Liver (tissue), 9 donors: ENCODE data around the gene PYHIN1. TPM values are rescaled to one million over a fixed set of nuclear protein-coding genes. Genes with fewer than 3 reads are reported as not detected.

ENCODE experiments used
- DNase-seq: peaks from one replicate; pipeline ENCODE4 v3.0.0-alpha.2; 2017; ENCODE audit warnings: low spot score
- H3K27ac ChIP-seq, 2 donors: one replicate each; pipeline ENCODE4 v1.7.0; 2013; ENCODE audit warnings: inconsistent platforms in 2 of 2, low read length in 2 of 2, control low read depth in 1 of 2, low read depth in 1 of 2, mild to moderate bottlenecking in 1 of 2
- H3K27me3 ChIP-seq, 4 donors: one replicate each; pipeline versions ENCODE4 v1.6.1 to v1.7.0; 2013; ENCODE audit warnings: low read length in 3 of 4, inconsistent platforms in 1 of 4, mild to moderate bottlenecking in 1 of 4, moderate library complexity in 1 of 4; ENCODE audit not compliant: control insufficient read depth in 4 of 4, insufficient read depth in 4 of 4
- H3K36me3 ChIP-seq, 4 donors: one replicate each; pipeline versions ENCODE4 v1.6.1 to v1.7.0; 2013; ENCODE audit warnings: low read length in 3 of 4, mild to moderate bottlenecking in 3 of 4, low read depth in 1 of 4, moderate library complexity in 1 of 4; ENCODE audit not compliant: control insufficient read depth in 4 of 4, insufficient read depth in 3 of 4
- H3K4me1 ChIP-seq, 4 donors: one replicate each; pipeline versions ENCODE4 v1.6.1 to v1.7.0; 2013; ENCODE audit warnings: low read length in 3 of 4, mild to moderate bottlenecking in 3 of 4, moderate library complexity in 1 of 4; ENCODE audit not compliant: control insufficient read depth in 4 of 4, insufficient read depth in 4 of 4
- H3K4me3 ChIP-seq, 3 donors: one replicate each; pipeline versions ENCODE4 v1.6.1 to v1.7.0; 2013; ENCODE audit warnings: low read length in 3 of 3, control low read depth in 1 of 3, low read depth in 1 of 3, mild to moderate bottlenecking in 1 of 3
- H3K9ac ChIP-seq, 2 donors: one replicate each; pipeline ENCODE4 v1.7.0; 2013; ENCODE audit warnings: low read length in 2 of 2, mild to moderate bottlenecking in 2 of 2, moderate library complexity in 2 of 2, control low read depth in 1 of 2, low read depth in 1 of 2
- H3K9me3 ChIP-seq, 4 donors: one replicate each; pipeline versions ENCODE4 v1.6.1 to v1.7.0; 2013; ENCODE audit warnings: low read length in 3 of 4; ENCODE audit not compliant: control insufficient read depth in 4 of 4
- EGR1 ChIP-seq, 2 donors: IDR thresholded peaks; 2 replicates each; pipeline ENCODE4 v1.6.1; 2016 to 2018; ENCODE audit warnings: antibody characterized with exemption in 2 of 2, low read depth in 2 of 2
- FOXA1 ChIP-seq: IDR thresholded peaks from 2 replicates; pipeline ENCODE4 v1.6.1; 2016; ENCODE audit warnings: antibody characterized with exemption
- FOXA2 ChIP-seq: IDR thresholded peaks from 2 replicates; pipeline ENCODE4 v1.6.1; 2016; ENCODE audit warnings: antibody characterized with exemption
- GABPA ChIP-seq, 2 donors: IDR thresholded peaks in 1 of 2; conservative IDR thresholded peaks in 1 of 2; 2 replicates each; pipeline ENCODE4 v1.6.1; 2016; ENCODE audit warnings: antibody characterized with exemption in 2 of 2, mild to moderate bottlenecking in 1 of 2, moderate library complexity in 1 of 2
- HNF4A ChIP-seq, 2 donors: conservative IDR thresholded peaks; 2 replicates each; pipeline ENCODE4 v1.6.1; 2016; ENCODE audit warnings: antibody characterized with exemption in 2 of 2, mild to moderate bottlenecking in 2 of 2
- HNF4G ChIP-seq: IDR thresholded peaks from 2 replicates; pipeline ENCODE4 v1.6.1; 2016; ENCODE audit warnings: antibody characterized with exemption
- JUND ChIP-seq, 2 donors: IDR thresholded peaks; 2 replicates each; pipeline ENCODE4 v1.6.1; 2016; ENCODE audit warnings: antibody characterized with exemption in 2 of 2
- NR2F2 ChIP-seq: IDR thresholded peaks from 2 replicates; pipeline ENCODE4 v1.6.1; 2016; ENCODE audit warnings: antibody characterized with exemption
- RAD21 ChIP-seq, 2 donors: IDR thresholded peaks; 2 replicates each; pipeline ENCODE4 v1.6.1; 2016; ENCODE audit warnings: antibody characterized with exemption in 2 of 2, mild to moderate bottlenecking in 2 of 2
- RXRA ChIP-seq, 2 donors: IDR thresholded peaks; 2 replicates each; pipeline ENCODE4 v1.6.1; 2017 to 2018; ENCODE audit warnings: antibody characterized with exemption in 2 of 2, mild to moderate bottlenecking in 1 of 2
- SP1 ChIP-seq: IDR thresholded peaks from 2 replicates; pipeline ENCODE4 v1.6.1; 2018; ENCODE audit warnings: antibody characterized with exemption, mild to moderate bottlenecking
- YY1 ChIP-seq: IDR thresholded peaks from 2 replicates; pipeline ENCODE4 v1.6.1; 2016; ENCODE audit warnings: antibody characterized with exemption, mild to moderate bottlenecking
- WGBS: extraction: QIAGEN DNeasy Blood & Tissue Kit; methylation state at CpG from one replicate; pipeline ENCODE4 v1.1.7; 2013; 5-methylcytosine and 5-hydroxymethylcytosine counted together
- polyA plus RNA-seq, 2 donors: library from polyadenylated mRNA; stranded (reverse) in 1 of 2; unstranded in 1 of 2; fragments of 200-250 nt in 1 of 2; fragments of >200 nt in 1 of 2; fragmentation: Nextera tagmentation in 1 of 2; extraction: Ambion mirVana in 1 of 2; gene quantifications; one replicate each; pipeline versions ENCODE4 v1.2.1 to v1.2.3, GENCODE V29; 2013 to 2015
- total RNA-seq, 2 donors: library from RNA; depleted of rRNA; stranded (reverse); fragments of >200 nt; gene quantifications; one replicate each; pipeline ENCODE4 v1.2.3, GENCODE V29; 2014
- TF ChIP-seq, protein P1 (sequence below): IDR thresholded peaks from 2 replicates; pipeline ENCODE4 v1.6.1; 2016; ENCODE audit warnings: antibody characterized with exemption
- TF ChIP-seq, protein P2 (sequence below): IDR thresholded peaks from 2 replicates; pipeline ENCODE4 v1.6.1; 2016; ENCODE audit warnings: antibody characterized with exemption
- TF ChIP-seq, protein P3 (sequence below): fragments of 150-350 bp; IDR thresholded peaks from 2 replicates; pipeline ENCODE4 v1.5.1; 2017; ENCODE audit warnings: improper control_type of control experiment, low read depth, low read length; ENCODE audit not compliant: missing input control
- donor health status: healthy.
- donor health status: healthy.
- donor health status: healthy.
- donor health status: healthy.
- donor health status: healthy.

The PYHIN1 gene
- total and polyA plus RNA-seq, 4 donors, result 0.32 to 1.3 (median 0.74) TPM

DNA sequence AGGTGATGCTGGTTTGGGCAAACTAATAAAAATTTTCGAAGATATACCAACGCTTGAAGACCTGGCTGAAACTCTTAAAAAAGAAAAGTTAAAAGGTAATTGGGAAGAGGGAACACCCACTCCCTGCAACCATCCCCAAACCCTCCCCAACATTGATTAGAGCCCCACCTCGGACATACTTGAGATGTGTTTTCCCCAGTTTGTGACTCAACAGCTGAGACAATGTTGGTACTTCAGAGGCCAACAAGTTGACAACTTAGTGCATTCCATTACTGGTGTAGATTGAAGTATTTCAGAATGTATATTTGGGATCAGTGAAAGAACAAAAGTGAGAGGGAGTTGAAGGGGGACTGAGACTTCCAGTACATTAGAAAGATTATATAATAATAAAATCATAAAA lies 83.5 kb downstream of the PYHIN1 start:
- no peak for DNase-seq
- peaks cover 0 to 15% (median 2%) of the 10 kb centered on the region in 4 donors for H3K36me3 ChIP-seq
- H3K9ac ChIP-seq, result no peak overlapping the region
- WGBS, result 72% methylated on average over 3 of the region's 3 CpGs
- no peaks in the 10 kb centered on the region for H3K4me1 ChIP-seq
- no peak overlapping the region for H3K4me3 ChIP-seq
- no peak overlapping the region for H3K27ac ChIP-seq
- H3K27me3 ChIP-seq, result peaks cover 0 to 4% (median 0%) of the 10 kb centered on the region in 4 donors
- H3K9me3 ChIP-seq, result no peaks in the 10 kb centered on the region
- no peak for TF ChIP-seq HNF4G
- no peak for TF ChIP-seq FOXA1
- no peak for TF ChIP-seq HNF4A (conservative IDR thresholded peaks at IDR 0.05)
- TF ChIP-seq, protein P1, sequence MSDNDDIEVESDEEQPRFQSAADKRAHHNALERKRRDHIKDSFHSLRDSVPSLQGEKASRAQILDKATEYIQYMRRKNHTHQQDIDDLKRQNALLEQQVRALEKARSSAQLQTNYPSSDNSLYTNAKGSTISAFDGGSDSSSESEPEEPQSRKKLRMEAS, result no peak
- TF ChIP-seq SP1, result no peak
- TF ChIP-seq GABPA (IDR thresholded peaks at IDR 0.05 in 1 of 2, conservative IDR thresholded peaks at IDR 0.05 in 1 of 2), result no peak
- TF ChIP-seq, protein P2, sequence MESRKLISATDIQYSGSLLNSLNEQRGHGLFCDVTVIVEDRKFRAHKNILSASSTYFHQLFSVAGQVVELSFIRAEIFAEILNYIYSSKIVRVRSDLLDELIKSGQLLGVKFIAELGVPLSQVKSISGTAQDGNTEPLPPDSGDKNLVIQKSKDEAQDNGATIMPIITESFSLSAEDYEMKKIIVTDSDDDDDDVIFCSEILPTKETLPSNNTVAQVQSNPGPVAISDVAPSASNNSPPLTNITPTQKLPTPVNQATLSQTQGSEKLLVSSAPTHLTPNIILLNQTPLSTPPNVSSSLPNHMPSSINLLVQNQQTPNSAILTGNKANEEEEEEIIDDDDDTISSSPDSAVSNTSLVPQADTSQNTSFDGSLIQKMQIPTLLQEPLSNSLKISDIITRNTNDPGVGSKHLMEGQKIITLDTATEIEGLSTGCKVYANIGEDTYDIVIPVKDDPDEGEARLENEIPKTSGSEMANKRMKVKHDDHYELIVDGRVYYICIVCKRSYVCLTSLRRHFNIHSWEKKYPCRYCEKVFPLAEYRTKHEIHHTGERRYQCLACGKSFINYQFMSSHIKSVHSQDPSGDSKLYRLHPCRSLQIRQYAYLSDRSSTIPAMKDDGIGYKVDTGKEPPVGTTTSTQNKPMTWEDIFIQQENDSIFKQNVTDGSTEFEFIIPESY, result no peak
- TF ChIP-seq EGR1 (IDR thresholded peaks at IDR 0.05; ENCODE audit: low read depth in 2 of 2), result no peak

DNA sequence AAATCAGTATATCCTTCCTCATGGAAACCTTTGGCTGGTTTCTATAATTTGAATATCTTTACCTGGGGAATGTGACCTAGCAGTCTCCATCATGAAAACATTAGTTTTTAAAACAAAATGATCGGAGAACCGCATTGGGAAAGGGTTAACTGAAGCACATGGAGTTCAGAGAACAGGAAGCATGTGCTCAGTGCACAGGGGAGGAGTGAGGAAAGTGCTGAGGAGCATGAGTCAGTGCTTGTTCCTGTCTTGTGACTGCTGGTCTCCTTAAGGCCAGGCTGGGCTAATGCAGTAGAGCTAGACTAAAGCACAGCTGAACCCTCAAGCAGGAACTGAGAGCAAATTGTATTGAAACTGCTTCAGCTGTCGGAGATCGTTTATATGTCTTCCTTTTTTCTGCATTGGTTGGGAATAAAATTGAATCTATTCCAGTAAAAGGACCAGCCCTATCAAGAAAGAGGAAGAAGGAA lies 84.1 kb downstream of the PYHIN1 start:
- H3K4me1 ChIP-seq, result no peaks in the 10 kb centered on the region
- H3K4me3 ChIP-seq, result no peak overlapping the region
- WGBS, result 54% methylated on average over 4 of the region's 4 CpGs
- DNase-seq, result no peak
- H3K27me3 ChIP-seq, result peaks cover 0 to 2% (median 0%) of the 10 kb centered on the region in 4 donors
- TF ChIP-seq EGR1 (IDR thresholded peaks at IDR 0.05; ENCODE audit: low read depth in 2 of 2) (no peak), JUND (IDR thresholded peaks at IDR 0.05) (peak in 1 of 2 donors; percentile 70), GABPA (IDR thresholded peaks at IDR 0.05 in 1 of 2, conservative IDR thresholded peaks at IDR 0.05 in 1 of 2) (peak; percentile 9 to 40), YY1 (peak; percentile 32), HNF4G (no peak), NR2F2 (no peak), SP1 (no peak), RAD21 (IDR thresholded peaks at IDR 0.05) (peak in 1 of 2 donors; percentile 7), HNF4A (conservative IDR thresholded peaks at IDR 0.05) (no peak), FOXA2 (no peak), RXRA (IDR thresholded peaks at IDR 0.05) (peak in 1 of 2 donors; percentile 5)
- TF ChIP-seq, protein P2, result no peak
- TF ChIP-seq, protein P3, sequence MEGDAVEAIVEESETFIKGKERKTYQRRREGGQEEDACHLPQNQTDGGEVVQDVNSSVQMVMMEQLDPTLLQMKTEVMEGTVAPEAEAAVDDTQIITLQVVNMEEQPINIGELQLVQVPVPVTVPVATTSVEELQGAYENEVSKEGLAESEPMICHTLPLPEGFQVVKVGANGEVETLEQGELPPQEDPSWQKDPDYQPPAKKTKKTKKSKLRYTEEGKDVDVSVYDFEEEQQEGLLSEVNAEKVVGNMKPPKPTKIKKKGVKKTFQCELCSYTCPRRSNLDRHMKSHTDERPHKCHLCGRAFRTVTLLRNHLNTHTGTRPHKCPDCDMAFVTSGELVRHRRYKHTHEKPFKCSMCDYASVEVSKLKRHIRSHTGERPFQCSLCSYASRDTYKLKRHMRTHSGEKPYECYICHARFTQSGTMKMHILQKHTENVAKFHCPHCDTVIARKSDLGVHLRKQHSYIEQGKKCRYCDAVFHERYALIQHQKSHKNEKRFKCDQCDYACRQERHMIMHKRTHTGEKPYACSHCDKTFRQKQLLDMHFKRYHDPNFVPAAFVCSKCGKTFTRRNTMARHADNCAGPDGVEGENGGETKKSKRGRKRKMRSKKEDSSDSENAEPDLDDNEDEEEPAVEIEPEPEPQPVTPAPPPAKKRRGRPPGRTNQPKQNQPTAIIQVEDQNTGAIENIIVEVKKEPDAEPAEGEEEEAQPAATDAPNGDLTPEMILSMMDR, result peak; percentile 4
- TF ChIP-seq, protein P1, result peak; percentile 99
- peak overlapping the region; percentile 36 for H3K27ac ChIP-seq
- peaks cover 0 to 15% (median 3%) of the 10 kb centered on the region in 4 donors for H3K36me3 ChIP-seq
- H3K9ac ChIP-seq, result no peak overlapping the region
- H3K9me3 ChIP-seq, result no peaks in the 10 kb centered on the region
